ENCODE data around the gene KIF21B.
A peak's percentile ranks its signal among the peaks of the same experiment; 100 is the strongest.

KIF21B gene

DNA sequence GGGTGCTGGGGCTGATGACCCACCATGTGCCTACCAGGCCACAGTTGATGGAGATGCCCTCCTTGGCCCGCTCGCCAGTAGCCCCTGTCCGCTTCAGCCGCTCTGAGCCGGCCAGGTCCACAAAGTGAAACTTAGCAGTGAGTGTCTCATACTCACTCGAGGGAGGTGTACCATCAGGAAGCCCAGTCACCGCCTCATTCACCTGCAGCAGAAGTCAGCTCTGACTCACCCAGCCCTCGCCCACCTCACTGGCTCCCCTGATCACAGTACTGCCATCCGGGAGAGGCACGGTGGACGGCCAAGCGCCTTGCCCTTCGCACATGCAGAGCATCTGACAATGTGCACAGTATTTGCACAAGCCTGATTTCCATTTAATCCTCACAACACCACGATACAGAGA lies 18.8 kb downstream of the KIF21B start:
- Histone ChIP-seq H3K36me3 (ENCODE audit: insufficient read depth, low read length) (peaks cover 74% of the 10 kb centered on the region), H3K27ac (ENCODE audit: low read length) (no peak overlapping the region), H3K9ac (ENCODE audit: low read depth, low read length) (no peak overlapping the region), H2AFZ (ENCODE audit: low read depth, low read length) (no peak overlapping the region), H3K9me3 (ENCODE audit: insufficient read depth, low read length, severe bottlenecking) (no peaks in the 10 kb centered on the region), H3K4me2 (ENCODE audit: insufficient read depth, low read length) (no peak overlapping the region), H3K27me3 (ENCODE audit: insufficient read depth, low read length, poor library complexity) (no peaks in the 10 kb centered on the region), H4K20me1 (ENCODE audit: insufficient read depth, low read length) (peaks cover 44% of the 10 kb centered on the region), H3K79me2 (ENCODE audit: insufficient read depth, low read length) (peaks cover 24% of the 10 kb centered on the region), H3K4me1 (ENCODE audit: insufficient read depth, low read length) (no peaks in the 10 kb centered on the region), H3K4me3 (ENCODE audit: low read depth in 1 of 2, low read length in 2 of 2) (no peak overlapping the region)
- TF ChIP-seq, protein P1, sequence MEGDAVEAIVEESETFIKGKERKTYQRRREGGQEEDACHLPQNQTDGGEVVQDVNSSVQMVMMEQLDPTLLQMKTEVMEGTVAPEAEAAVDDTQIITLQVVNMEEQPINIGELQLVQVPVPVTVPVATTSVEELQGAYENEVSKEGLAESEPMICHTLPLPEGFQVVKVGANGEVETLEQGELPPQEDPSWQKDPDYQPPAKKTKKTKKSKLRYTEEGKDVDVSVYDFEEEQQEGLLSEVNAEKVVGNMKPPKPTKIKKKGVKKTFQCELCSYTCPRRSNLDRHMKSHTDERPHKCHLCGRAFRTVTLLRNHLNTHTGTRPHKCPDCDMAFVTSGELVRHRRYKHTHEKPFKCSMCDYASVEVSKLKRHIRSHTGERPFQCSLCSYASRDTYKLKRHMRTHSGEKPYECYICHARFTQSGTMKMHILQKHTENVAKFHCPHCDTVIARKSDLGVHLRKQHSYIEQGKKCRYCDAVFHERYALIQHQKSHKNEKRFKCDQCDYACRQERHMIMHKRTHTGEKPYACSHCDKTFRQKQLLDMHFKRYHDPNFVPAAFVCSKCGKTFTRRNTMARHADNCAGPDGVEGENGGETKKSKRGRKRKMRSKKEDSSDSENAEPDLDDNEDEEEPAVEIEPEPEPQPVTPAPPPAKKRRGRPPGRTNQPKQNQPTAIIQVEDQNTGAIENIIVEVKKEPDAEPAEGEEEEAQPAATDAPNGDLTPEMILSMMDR (IDR thresholded peaks at IDR 0.05; ENCODE audit: borderline replicate concordance, extremely low read depth, low read length, poor library complexity, severe bottlenecking), result no peak
- TF ChIP-seq EZH2 (IDR thresholded peaks at IDR 0.05; ENCODE audit: borderline replicate concordance, low read depth, low read length, severe bottlenecking), result no peak
- no peak for ATAC-seq (ENCODE audit: insufficient read depth, low read depth)
- DNase-seq, result no peak

DNA sequence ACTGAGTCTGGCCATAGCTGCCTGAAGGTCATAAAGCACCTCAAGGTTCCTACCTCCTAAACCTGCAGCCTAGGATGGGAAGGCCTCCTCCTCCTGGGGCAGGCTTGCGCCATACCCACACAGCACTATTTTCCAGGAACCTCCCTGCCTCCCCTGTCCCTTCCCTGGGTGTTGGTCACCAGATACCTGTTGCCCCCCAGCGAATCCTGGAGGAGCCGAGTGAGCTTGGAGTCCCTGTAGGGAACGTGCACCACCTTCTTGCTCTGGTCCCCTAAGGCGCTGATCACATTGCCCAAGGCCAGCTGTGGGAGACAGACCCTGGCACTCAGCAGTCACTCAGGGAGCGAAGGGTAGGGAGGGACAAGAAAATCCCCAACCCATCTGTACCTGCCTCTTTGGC lies 19.4 kb downstream of the KIF21B start:
- no peak overlapping the region for H2AFZ ChIP-seq (ENCODE audit: low read depth, low read length)
- no peak overlapping the region for H3K4me2 ChIP-seq (ENCODE audit: insufficient read depth, low read length)

DNA sequence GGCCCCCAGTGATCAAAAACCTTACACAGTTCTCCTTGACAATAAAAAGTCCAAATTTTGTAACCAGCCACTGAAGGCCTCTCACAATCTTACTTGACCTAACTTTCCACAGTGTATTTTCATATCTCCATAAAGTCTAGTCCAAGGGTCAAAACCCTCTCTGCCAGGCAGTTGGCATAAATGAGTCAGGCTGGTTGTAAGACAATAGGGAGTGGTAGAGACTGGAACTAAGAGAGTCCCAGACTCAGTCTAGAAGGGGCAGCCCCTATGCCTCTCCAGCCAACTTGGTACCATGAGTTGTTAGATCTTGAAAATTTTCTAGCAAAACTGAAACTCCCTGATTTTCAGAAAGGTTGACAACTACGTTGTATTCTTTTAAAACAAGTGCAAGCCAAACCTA lies 21.0 kb downstream of the KIF21B start:
- no peaks in the 10 kb centered on the region for H3K27me3 ChIP-seq (ENCODE audit: insufficient read depth, low read length, poor library complexity)
- no peak overlapping the region for H3K27ac ChIP-seq (ENCODE audit: low read length)
- ATAC-seq (ENCODE audit: insufficient read depth, low read depth) (no peak), DNase-seq (no peak)
- H3K9ac ChIP-seq (ENCODE audit: low read depth, low read length), result no peak overlapping the region
- TF ChIP-seq, protein P1 (IDR thresholded peaks at IDR 0.05; ENCODE audit: borderline replicate concordance, extremely low read depth, low read length, poor library complexity, severe bottlenecking), result no peak
- no peak for TF ChIP-seq EZH2 (IDR thresholded peaks at IDR 0.05; ENCODE audit: borderline replicate concordance, low read depth, low read length, severe bottlenecking)
- peaks cover 4% of the 10 kb centered on the region for H3K79me2 ChIP-seq (ENCODE audit: insufficient read depth, low read length)
- no peak overlapping the region for H2AFZ ChIP-seq (ENCODE audit: low read depth, low read length)
- H3K4me1 ChIP-seq (ENCODE audit: insufficient read depth, low read length), result no peaks in the 10 kb centered on the region
- no peaks in the 10 kb centered on the region for H3K9me3 ChIP-seq (ENCODE audit: insufficient read depth, low read length, severe bottlenecking)
- H3K4me3 ChIP-seq (ENCODE audit: low read depth in 1 of 2, low read length in 2 of 2), result no peak overlapping the region
- H3K36me3 ChIP-seq (ENCODE audit: insufficient read depth, low read length), result peaks cover 85% of the 10 kb centered on the region
- peaks cover 30% of the 10 kb centered on the region for H4K20me1 ChIP-seq (ENCODE audit: insufficient read depth, low read length)
- H3K4me2 ChIP-seq (ENCODE audit: insufficient read depth, low read length), result no peak overlapping the region

More for the DNA sequence above, 19.4 kb downstream of the KIF21B start:
- DNase-seq (no peak), ATAC-seq (ENCODE audit: insufficient read depth, low read depth) (no peak)
- no peaks in the 10 kb centered on the region for H3K9me3 ChIP-seq (ENCODE audit: insufficient read depth, low read length, severe bottlenecking)
- H3K4me1 ChIP-seq (ENCODE audit: insufficient read depth, low read length), result no peaks in the 10 kb centered on the region
- peaks cover 77% of the 10 kb centered on the region for H3K36me3 ChIP-seq (ENCODE audit: insufficient read depth, low read length)
- no peak overlapping the region for H3K4me3 ChIP-seq (ENCODE audit: low read depth in 1 of 2, low read length in 2 of 2)
- peaks cover 41% of the 10 kb centered on the region for H4K20me1 ChIP-seq (ENCODE audit: insufficient read depth, low read length)
- no peak overlapping the region for H3K9ac ChIP-seq (ENCODE audit: low read depth, low read length)
- peaks cover 21% of the 10 kb centered on the region for H3K79me2 ChIP-seq (ENCODE audit: insufficient read depth, low read length)
- no peak overlapping the region for H3K27ac ChIP-seq (ENCODE audit: low read length)
- no peaks in the 10 kb centered on the region for H3K27me3 ChIP-seq (ENCODE audit: insufficient read depth, low read length, poor library complexity)
- TF ChIP-seq, protein P1 (IDR thresholded peaks at IDR 0.05; ENCODE audit: borderline replicate concordance, extremely low read depth, low read length, poor library complexity, severe bottlenecking), result no peak
- TF ChIP-seq EZH2 (IDR thresholded peaks at IDR 0.05; ENCODE audit: borderline replicate concordance, low read depth, low read length, severe bottlenecking), result no peak

DNA sequence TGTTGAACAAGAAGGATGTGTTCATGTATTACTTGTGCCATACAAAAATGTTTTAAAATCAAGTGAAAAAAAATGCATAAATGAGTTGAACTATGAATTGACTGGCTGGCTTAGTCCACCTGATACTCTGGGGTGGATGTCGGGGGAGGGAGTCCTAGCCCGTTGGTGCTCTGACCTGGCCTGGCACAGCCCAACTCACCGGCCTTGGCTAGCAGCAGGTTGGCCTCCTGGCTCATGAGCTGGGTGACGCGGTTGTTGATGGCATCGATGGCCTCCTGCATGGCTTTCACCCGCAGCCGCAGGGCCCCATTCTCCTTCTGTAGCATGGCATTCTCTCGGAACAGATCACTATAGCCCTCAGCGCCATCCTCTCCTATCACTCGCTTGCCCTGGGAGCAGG lies 21.6 kb downstream of the KIF21B start:
- Histone ChIP-seq H3K4me3 (ENCODE audit: low read depth in 1 of 2, low read length in 2 of 2) (no peak overlapping the region), H3K27me3 (ENCODE audit: insufficient read depth, low read length, poor library complexity) (no peaks in the 10 kb centered on the region), H3K4me2 (ENCODE audit: insufficient read depth, low read length) (no peak overlapping the region), H3K9me3 (ENCODE audit: insufficient read depth, low read length, severe bottlenecking) (no peaks in the 10 kb centered on the region), H3K36me3 (ENCODE audit: insufficient read depth, low read length) (peaks cover 89% of the 10 kb centered on the region), H3K9ac (ENCODE audit: low read depth, low read length) (no peak overlapping the region), H3K27ac (ENCODE audit: low read length) (no peak overlapping the region), H3K79me2 (ENCODE audit: insufficient read depth, low read length) (no peaks in the 10 kb centered on the region), H3K4me1 (ENCODE audit: insufficient read depth, low read length) (no peaks in the 10 kb centered on the region), H2AFZ (ENCODE audit: low read depth, low read length) (no peak overlapping the region), H4K20me1 (ENCODE audit: insufficient read depth, low read length) (peaks cover 26% of the 10 kb centered on the region)
- ATAC-seq (ENCODE audit: insufficient read depth, low read depth), result 0 out of 3 replicates have a peak, but pooled peaks have one; percentile 13
- TF ChIP-seq EZH2 (IDR thresholded peaks at IDR 0.05; ENCODE audit: borderline replicate concordance, low read depth, low read length, severe bottlenecking), result no peak
- TF ChIP-seq, protein P1 (IDR thresholded peaks at IDR 0.05; ENCODE audit: borderline replicate concordance, extremely low read depth, low read length, poor library complexity, severe bottlenecking), result no peak
- DNase-seq, result no peak

Measured in DND-41 (cell line).